BLaER1 (cell line): Measurements from ENCODE around the gene BMP7.

Experiments
- H3K27ac ChIP-seq: shearing (Covaris generic); formaldehyde crosslinking; 2 replicates; pipeline ENCODE4 v1.8.1; 2022
- H3K27me3 ChIP-seq: shearing (Covaris generic); formaldehyde crosslinking; 2 replicates; pipeline ENCODE4 v1.8.1; 2022
- H3K36me3 ChIP-seq: shearing (Covaris generic); formaldehyde crosslinking; 2 replicates; pipeline ENCODE4 v1.8.1; 2022
- H3K4me1 ChIP-seq: shearing (Covaris generic); formaldehyde crosslinking; 2 replicates; pipeline ENCODE4 v1.8.1; 2022
- H3K4me2 ChIP-seq: shearing (Covaris generic); formaldehyde crosslinking; 2 replicates; pipeline ENCODE4 v1.8.1; 2022
- H3K4me3 ChIP-seq: shearing (Covaris generic); formaldehyde crosslinking; 2 replicates; pipeline ENCODE4 v1.8.1; 2022
- H3K9ac ChIP-seq: shearing (Covaris generic); formaldehyde crosslinking; 2 replicates; pipeline ENCODE4 v1.8.1; 2022
- H3K9me3 ChIP-seq: shearing (Covaris generic); formaldehyde crosslinking; 2 replicates; pipeline ENCODE4 v1.8.1; 2022
- H4K20me1 ChIP-seq: shearing (Covaris generic); formaldehyde crosslinking; 2 replicates; pipeline ENCODE4 v1.8.1; 2022
- Cebpa-rat ChIP-seq: shearing (Covaris generic); IDR thresholded peaks from 2 replicates; pipeline ENCODE4 v1.8.1; 2022

Gene BMP7

GRCh38 chr20:57152557-57152956, 113.9 kb downstream of the BMP7 start:
- no peak overlapping the region for H3K4me3 ChIP-seq
- H4K20me1 ChIP-seq = no peaks in the 10 kb centered on the region
- no peak overlapping the region for H3K9ac ChIP-seq
- TF ChIP-seq Cebpa-rat = no peak
- H3K4me1 ChIP-seq = peaks cover 39% of the 10 kb centered on the region
- H3K36me3 ChIP-seq = no peaks in the 10 kb centered on the region
- H3K27me3 ChIP-seq = no peaks in the 10 kb centered on the region
- H3K4me2 ChIP-seq = peak overlapping the region; percentile 83
- H3K27ac ChIP-seq = no peak overlapping the region
- peaks cover 13% of the 10 kb centered on the region for H3K9me3 ChIP-seq

GRCh38 chr20:57150559-57150958, 115.9 kb downstream of the BMP7 start:
- H3K27me3 ChIP-seq = no peaks in the 10 kb centered on the region
- H3K4me2 ChIP-seq = no peak overlapping the region
- H3K27ac ChIP-seq = no peak overlapping the region
- no peaks in the 10 kb centered on the region for H4K20me1 ChIP-seq
- no peaks in the 10 kb centered on the region for H3K36me3 ChIP-seq
- H3K4me1 ChIP-seq = peaks cover 37% of the 10 kb centered on the region
- peaks cover 22% of the 10 kb centered on the region for H3K9me3 ChIP-seq
- no peak overlapping the region for H3K4me3 ChIP-seq
- H3K9ac ChIP-seq = no peak overlapping the region
- TF ChIP-seq Cebpa-rat = no peak

GRCh38 chr20:57148263-57148662, 118.2 kb downstream of the BMP7 start:
- no peaks in the 10 kb centered on the region for H3K36me3 ChIP-seq
- no peak overlapping the region for H3K4me3 ChIP-seq
- H3K4me1 ChIP-seq = peaks cover 17% of the 10 kb centered on the region
- H4K20me1 ChIP-seq = no peaks in the 10 kb centered on the region
- no peak overlapping the region for H3K27ac ChIP-seq
- peaks cover 22% of the 10 kb centered on the region for H3K9me3 ChIP-seq
- no peak for TF ChIP-seq Cebpa-rat
- H3K27me3 ChIP-seq = no peaks in the 10 kb centered on the region
- H3K4me2 ChIP-seq = no peak overlapping the region
- no peak overlapping the region for H3K9ac ChIP-seq

- no peaks in the 10 kb centered on the region for H3K36me3 ChIP-seq
- no peaks in the 10 kb centered on the region for H3K27me3 ChIP-seq
- no peak overlapping the region for H3K9ac ChIP-seq
Observed at GRCh38 chr20:57147185-57147584, 119.3 kb downstream of the BMP7 start.

DNA sequence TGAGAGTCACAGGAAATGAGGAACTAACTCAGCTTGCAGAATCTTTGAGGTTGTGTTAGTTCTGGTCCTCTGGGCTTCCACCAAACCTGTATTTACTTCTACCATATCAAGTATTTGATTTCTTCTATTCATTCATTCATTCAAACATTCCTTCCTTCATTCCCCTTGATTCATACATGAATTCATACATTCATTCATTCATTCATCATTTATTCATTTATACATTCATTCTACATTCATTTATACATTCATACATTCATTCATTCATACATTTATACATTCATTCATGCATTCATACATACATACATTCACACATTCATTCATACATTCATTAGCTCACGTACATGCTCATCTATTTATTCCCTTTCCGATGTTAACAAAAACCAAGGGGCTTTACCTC, 120.3 kb downstream of the BMP7 start:
- Histone ChIP-seq H3K27ac (no peak overlapping the region), H3K9ac (no peak overlapping the region), H3K36me3 (no peaks in the 10 kb centered on the region), H3K4me2 (no peak overlapping the region), H3K4me3 (no peak overlapping the region), H3K9me3 (peaks cover 19% of the 10 kb centered on the region), H3K27me3 (no peaks in the 10 kb centered on the region), H3K4me1 (peaks cover 11% of the 10 kb centered on the region), H4K20me1 (no peaks in the 10 kb centered on the region)
- TF ChIP-seq Cebpa-rat = no peak

More at GRCh38 chr20:57147185-57147584, 119.3 kb downstream of the BMP7 start:
- Histone ChIP-seq H3K9me3 (peaks cover 22% of the 10 kb centered on the region), H3K27ac (no peak overlapping the region), H4K20me1 (no peaks in the 10 kb centered on the region), H3K4me1 (peaks cover 11% of the 10 kb centered on the region), H3K4me3 (no peak overlapping the region), H3K4me2 (peak overlapping the region; percentile 26)
- TF ChIP-seq Cebpa-rat = no peak

DNA sequence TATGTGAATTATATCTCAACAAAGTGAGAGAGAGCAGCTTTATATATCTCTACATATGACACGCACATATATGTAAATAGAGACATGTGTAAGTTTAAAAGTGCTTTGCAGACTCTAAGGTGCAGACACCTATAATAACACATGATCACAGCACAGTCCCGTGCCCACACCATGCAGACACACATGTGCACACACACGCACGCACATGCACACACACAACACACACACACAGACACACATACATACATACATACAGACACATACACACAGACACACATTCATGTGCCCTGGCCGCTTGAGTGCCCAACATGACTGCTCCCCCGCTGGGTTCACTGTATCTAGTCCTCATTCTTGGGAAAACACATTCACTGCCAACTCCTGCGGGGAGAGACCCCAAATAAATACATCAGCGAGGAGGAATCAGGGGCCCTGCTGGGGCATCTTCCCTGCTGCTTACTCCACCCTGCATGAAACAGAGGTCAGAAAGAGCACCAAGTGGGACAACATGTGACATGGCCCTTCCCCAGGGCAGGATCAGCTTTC, 121.3 kb downstream of the BMP7 start:
- H3K4me2 ChIP-seq = no peak overlapping the region
- H3K4me3 ChIP-seq = no peak overlapping the region
- no peak overlapping the region for H3K9ac ChIP-seq
- peaks cover 11% of the 10 kb centered on the region for H3K4me1 ChIP-seq
- H4K20me1 ChIP-seq = no peaks in the 10 kb centered on the region
- TF ChIP-seq Cebpa-rat = no peak
- no peaks in the 10 kb centered on the region for H3K36me3 ChIP-seq
- H3K9me3 ChIP-seq = peaks cover 19% of the 10 kb centered on the region
- H3K27me3 ChIP-seq = no peaks in the 10 kb centered on the region
- no peak overlapping the region for H3K27ac ChIP-seq

DNA sequence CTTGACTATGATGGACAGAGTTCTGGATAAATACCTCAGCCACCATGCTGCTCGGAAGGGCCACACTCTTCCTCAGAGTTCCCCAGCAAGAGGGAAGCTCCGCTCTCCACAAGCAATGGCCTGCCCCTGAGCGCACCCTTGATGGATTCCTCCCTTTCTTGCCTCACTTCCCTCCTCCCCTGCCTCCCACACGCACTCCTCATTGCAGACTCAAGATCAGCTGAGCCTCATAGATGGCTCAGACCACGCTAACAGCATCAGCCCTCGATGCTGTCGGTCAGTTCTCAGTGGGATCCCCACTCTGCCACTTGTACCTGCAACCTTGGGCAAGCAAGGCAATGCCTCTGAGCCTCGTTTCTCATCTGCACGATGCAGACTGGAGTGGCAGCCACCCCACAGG, 123.3 kb downstream of the BMP7 start:
- Histone ChIP-seq H3K27me3 (no peaks in the 10 kb centered on the region), H3K27ac (no peak overlapping the region), H3K4me3 (no peak overlapping the region), H3K36me3 (no peaks in the 10 kb centered on the region), H3K9me3 (peaks cover 15% of the 10 kb centered on the region), H3K4me2 (no peak overlapping the region), H3K4me1 (peaks cover 11% of the 10 kb centered on the region), H4K20me1 (no peaks in the 10 kb centered on the region), H3K9ac (no peak overlapping the region)
- TF ChIP-seq Cebpa-rat = no peak

DNA sequence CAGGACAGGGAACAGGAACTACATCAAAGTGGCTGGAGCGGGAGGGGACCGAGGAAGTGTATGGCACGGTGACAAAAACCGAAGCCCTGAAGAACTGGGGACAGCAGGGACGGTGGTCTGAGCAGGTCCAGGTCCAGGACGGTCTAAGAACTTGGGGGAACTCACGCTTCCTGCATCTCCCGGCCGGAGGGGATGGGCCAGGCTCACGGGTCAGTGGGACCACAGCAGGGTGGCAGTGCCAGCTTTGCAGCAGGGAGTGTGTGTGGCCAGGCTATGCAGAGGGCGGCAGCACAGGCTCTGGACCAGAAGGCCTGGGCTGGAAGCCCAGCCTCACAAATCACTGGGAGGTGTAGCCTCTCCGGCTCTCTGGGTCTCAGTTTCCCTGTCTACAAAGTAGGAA, 123.8 kb downstream of the BMP7 start:
- no peak overlapping the region for H3K27ac ChIP-seq
- no peak for TF ChIP-seq Cebpa-rat

GRCh38 chr20:57141492-57141891, 124.9 kb downstream of the BMP7 start:
- Histone ChIP-seq H3K27me3 (no peaks in the 10 kb centered on the region), H3K4me3 (no peak overlapping the region), H3K4me2 (no peak overlapping the region), H4K20me1 (no peaks in the 10 kb centered on the region), H3K4me1 (no peaks in the 10 kb centered on the region), H3K9me3 (no peaks in the 10 kb centered on the region), H3K9ac (no peak overlapping the region), H3K27ac (no peak overlapping the region), H3K36me3 (no peaks in the 10 kb centered on the region)
- TF ChIP-seq Cebpa-rat = no peak

More for the DNA sequence above, 123.8 kb downstream of the BMP7 start:
- no peak overlapping the region for H3K4me2 ChIP-seq
- no peaks in the 10 kb centered on the region for H4K20me1 ChIP-seq
- no peaks in the 10 kb centered on the region for H3K27me3 ChIP-seq
- H3K36me3 ChIP-seq = no peaks in the 10 kb centered on the region
- no peak overlapping the region for H3K9ac ChIP-seq
- no peak overlapping the region for H3K4me3 ChIP-seq
- peaks cover 10% of the 10 kb centered on the region for H3K9me3 ChIP-seq
- H3K4me1 ChIP-seq = peaks cover 9% of the 10 kb centered on the region

GRCh38 chr20:57140416-57140965, 126.0 kb downstream of the BMP7 start:
- no peaks in the 10 kb centered on the region for H4K20me1 ChIP-seq
- no peak overlapping the region for H3K27ac ChIP-seq
- no peaks in the 10 kb centered on the region for H3K36me3 ChIP-seq
- H3K4me1 ChIP-seq = 0 out of 2 replicates have a peak, but pooled peaks cover 8% of the 10 kb centered on the region
- no peak for TF ChIP-seq Cebpa-rat
- no peak overlapping the region for H3K9ac ChIP-seq
- H3K4me3 ChIP-seq = no peak overlapping the region
- H3K4me2 ChIP-seq = no peak overlapping the region
- H3K9me3 ChIP-seq = no peaks in the 10 kb centered on the region
- no peaks in the 10 kb centered on the region for H3K27me3 ChIP-seq
